ENCODE results near the gene SYNPO.

Gene SYNPO, protein sequence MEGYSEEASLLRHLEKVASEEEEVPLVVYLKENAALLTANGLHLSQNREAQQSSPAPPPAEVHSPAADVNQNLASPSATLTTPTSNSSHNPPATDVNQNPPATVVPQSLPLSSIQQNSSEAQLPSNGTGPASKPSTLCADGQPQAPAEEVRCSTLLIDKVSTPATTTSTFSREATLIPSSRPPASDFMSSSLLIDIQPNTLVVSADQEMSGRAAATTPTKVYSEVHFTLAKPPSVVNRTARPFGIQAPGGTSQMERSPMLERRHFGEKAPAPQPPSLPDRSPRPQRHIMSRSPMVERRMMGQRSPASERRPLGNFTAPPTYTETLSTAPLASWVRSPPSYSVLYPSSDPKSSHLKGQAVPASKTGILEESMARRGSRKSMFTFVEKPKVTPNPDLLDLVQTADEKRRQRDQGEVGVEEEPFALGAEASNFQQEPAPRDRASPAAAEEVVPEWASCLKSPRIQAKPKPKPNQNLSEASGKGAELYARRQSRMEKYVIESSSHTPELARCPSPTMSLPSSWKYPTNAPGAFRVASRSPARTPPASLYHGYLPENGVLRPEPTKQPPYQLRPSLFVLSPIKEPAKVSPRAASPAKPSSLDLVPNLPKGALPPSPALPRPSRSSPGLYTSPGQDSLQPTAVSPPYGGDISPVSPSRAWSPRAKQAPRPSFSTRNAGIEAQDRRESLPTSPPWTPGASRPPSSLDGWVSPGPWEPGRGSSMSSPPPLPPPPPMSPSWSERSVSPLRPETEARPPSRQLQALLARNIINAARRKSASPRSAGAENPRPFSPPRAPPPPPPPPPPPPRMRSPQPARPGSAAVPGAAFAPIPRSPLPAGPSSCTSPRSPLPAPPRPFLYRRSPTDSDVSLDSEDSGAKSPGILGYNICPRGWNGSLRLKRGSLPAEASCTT

DNA sequence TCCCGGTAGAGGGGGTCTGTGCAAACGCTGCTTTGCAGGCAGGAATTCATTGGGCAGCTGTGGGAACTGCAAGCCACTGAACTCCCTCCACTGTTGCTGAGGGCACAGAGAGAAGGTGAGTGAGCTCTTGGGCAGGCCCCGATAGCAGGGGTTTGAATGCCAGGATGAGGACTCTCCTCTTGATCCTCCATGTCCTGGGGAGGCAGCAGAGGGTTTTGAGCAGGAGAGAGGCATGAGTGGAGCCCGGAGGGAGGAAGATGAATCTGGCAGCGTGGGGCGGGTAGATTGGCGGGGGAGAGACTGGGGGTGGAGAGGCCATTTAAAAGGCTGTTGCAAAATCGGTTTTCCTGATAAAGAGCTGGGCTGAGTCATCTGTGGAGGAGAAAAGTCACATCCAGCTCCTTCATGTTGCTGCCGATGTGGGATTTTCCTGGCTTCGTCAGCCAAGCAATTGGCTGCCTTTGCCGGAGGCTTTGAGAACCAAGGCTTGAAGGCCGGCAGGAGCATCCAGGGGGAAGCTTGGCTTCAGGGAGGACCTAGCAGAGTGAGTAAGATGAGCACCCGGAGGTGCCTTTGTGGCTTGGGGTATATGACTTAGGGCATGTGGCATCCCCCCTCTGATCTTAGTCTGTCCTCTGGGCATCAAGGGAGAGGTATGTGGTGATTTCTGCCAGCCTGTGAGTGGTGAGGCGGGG is at the start of gene SYNPO:
Gene SYNPO (plus strand): TSS at position 350 of the 695 bp plus-strand sequence. CDS start 7,616 bp downstream, outside the sequence.
- DNase-seq: no peak

DNA sequence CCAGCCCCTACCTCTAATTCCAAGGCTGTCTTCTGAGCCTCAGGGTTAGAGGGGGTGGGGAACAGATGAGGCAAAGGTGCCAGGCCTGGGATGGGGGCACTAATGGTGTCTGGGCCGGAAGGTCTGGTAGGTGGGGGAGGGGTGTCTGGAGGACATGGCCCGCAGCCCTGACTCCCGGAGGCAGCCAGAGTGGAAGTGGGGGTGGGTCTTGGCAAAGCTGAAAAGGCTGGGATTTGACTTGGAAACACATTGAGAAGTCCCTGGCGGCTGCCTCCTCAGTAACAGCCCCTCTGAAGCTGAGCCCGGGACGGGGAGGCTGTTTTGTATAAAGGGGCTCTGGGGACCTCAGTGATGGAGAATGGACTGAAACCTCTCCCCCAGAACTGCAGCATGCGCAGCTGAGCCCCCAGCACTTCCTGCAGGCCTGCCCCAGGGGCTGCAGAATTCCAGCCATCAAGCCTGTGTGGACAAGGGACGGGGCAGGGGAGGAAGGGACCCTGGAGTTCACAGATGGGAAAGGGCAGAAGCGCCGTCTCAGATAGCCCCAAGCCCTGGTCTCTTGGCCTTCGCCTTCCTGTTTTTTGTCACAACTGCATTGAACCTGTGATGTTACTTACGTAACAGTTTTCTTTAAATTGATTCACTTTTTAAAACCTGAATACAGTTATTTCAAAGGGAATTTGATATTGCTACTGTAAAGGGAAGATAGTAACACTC is 49.3 kb upstream of the SYNPO start:
- no peak for DNase-seq

DNA sequence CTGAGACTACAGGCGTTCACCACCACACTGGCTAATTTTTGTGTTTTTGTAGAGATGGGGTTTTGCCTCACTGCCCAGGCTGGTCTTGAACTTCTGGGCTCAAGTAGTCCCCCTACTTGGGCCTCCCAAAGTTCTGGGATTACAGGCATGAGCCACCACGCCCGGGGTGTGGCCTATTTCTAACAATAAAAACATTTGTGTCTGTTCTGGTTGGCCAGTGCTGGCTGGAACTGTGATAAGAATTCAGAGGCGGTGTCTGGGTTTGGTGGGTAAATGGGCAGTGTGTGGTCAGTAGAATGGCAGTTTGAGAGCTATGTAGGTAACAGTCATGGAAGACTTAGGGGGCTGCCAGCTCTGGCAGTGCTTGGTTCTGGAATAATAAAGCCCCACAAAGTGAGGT is 46.9 kb upstream of the SYNPO start:
- no peak for DNase-seq

DNA sequence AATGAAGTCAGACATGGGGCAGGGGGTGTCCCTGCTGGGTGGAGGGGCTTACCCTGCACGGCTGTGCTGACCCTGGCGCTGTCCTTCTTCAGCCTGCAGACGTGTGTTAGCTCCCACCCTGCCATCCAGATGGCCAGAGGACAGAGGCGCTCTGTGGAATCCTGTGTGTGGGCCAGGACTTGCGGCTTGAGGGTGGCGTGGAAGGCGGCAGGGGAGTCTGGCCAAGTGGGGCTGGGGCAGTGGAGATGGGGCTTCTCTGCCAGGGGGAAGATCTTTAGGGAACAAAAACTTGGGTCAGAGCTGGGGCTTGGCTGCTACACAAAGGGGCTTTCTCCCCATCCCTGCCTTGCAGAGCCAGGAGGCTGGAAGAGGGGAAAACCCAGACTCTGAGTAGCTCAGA is 46.5 kb upstream of the SYNPO start:
- DNase-seq: no peak

DNA sequence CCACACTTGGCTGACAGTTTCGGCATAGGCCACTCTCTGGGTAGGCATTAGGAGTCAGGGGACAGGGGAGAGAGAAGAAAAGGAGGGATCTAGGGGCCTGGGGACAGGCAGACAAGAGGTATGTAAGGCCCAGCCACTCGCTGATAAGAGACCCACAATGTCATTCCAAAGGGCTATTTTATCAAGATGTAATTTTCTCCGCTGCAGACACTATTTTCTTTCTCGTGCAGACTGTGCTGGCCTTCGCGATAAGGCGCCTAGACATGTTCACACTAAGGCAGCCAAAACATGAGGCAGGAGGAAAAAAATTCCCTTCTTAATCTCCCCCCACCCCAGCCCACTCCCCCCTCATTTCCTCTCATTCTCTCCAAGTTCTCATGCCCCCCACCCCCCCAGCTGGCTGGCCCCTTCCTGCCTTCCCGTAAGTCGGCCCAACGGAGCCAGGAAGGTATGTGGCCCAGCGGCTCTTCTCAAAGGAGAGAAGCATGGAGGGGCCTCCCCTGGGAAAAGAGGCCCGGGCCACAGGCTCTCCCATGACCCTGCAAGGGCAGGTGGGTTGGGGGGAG is 44.9 kb upstream of the SYNPO start:
- DNase-seq: no peak

DNA sequence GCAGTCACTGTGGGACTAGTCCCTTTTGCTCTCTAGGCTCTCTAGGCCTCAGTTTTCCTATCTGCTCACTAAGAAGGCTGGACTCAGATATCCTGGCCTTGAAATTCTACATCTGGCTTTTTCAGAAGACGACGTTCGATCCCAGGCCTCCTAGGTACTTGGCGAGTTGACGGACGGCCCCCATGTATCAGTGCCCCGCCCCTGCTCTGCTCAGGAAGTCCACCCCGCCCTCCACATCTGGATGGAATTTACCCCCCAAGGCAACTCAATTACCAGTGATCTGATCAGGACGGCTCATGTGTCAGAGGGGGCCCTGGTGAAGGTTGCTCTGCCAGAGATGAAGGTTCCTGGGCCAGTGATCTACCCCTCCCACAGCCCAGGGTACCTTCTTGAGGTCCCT is 44.1 kb upstream of the SYNPO start:
- no peak for DNase-seq

DNA sequence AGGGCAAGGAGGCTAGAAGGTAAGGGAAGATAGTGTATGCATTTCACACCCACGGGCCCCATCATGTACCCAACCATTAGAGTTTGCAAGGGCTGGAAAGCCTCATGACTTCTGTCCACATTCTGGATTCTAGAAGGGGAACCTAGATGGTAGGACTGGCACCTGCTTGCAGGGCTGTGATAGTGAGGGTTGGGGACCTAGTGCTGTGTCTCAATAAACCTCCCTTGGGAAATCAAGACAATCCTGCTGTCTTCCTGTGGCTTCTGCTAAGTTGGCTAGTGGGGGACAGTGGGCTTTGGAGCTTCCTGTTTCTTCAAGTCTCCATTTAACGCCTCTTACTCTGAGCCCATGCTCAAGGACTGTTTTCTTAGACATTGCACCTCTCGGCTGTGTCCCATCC is 43.6 kb upstream of the SYNPO start:
- DNase-seq: no peak

DNA sequence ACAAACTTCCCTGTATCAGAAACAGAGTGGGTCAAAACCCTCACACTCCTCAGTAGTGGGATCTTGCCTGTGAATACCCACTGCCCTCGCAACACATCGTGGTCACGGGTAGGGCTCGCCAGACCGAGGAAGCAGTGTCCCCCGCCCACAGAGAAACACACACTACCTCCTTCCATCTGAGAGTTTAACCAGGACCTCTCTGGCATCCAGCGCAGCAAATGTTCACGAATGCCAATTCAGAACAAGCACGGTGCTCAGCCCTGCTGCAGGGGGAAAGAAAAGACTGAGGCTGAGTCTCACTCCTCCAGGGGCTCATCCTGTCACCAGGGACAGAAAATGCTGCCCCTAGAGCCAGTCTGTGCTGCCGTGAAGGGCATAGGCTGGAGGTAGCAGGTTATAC is 42.5 kb upstream of the SYNPO start:
- DNase-seq: no peak

DNA sequence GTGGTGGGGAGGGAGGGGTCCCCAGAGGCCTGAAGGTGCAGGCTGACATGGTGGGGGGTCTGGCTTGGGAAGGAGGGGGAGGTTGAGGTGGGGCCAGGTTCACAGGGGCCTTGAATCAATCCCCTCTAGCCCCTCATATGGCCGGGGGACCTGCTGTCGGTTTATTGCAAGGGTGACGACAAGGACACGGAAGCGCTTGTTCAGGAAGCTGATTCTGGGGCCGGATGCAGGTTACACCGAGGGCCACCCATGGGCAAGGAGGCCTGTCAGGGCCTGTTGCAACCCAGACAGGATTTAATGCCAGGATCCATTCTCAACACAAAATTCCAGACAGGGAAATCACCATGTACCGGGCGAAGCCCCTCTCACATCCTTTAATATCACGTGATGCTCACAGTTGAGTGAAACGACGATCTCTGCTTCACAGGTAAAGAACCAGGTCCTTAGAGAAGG is 41.6 kb upstream of the SYNPO start:
- no peak for DNase-seq

DNA sequence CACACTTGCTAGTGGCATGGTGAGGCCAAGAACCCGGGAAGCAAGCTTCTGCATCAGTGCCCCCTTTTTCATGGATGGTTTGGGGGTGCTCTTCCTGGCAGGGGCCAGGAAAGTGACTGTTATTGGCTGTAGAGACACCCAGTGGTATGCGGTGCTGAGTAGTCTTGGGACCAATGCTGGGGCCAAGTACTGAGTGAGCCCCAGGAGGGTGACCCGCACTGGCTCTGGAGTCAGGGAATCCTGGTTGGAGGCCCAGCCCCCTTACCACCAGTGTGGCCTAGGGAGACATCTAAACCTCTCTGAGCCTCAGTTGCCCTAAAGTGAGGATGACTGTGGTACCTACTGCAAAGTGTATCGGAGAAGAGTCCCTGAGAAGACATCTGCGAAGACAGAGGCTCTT is 41.2 kb upstream of the SYNPO start:
- DNase-seq: no peak

DNA sequence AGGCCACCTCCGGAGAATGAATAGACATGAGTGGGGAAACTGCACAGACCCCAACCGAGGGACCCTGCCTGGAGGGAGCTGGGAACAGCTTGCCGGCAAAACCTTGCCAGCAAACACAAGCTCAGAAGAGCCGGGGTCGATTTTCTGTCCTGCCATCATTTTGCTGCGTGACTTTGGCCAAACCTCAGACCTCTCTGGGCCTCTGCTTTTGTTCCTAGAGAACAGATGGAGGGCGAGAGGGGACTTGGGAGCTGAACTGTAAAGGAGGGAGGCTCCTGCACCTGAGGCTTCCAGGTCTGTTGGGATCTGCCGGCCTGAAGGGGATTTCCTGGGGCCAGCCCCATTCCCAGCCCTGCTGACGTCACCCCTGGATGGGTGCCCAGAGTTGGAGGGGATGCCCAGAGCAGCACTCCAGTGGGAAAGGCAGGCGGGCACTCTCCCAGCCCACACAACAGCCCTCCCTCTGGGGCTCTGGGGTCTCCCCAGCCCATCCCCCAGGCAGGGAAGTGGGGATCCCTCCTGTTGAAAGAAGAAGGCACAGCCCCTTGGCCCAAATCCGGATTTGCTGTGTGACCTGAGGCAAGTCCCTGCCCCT is 40.4 kb upstream of the SYNPO start:
- DNase-seq: no peak

DNA sequence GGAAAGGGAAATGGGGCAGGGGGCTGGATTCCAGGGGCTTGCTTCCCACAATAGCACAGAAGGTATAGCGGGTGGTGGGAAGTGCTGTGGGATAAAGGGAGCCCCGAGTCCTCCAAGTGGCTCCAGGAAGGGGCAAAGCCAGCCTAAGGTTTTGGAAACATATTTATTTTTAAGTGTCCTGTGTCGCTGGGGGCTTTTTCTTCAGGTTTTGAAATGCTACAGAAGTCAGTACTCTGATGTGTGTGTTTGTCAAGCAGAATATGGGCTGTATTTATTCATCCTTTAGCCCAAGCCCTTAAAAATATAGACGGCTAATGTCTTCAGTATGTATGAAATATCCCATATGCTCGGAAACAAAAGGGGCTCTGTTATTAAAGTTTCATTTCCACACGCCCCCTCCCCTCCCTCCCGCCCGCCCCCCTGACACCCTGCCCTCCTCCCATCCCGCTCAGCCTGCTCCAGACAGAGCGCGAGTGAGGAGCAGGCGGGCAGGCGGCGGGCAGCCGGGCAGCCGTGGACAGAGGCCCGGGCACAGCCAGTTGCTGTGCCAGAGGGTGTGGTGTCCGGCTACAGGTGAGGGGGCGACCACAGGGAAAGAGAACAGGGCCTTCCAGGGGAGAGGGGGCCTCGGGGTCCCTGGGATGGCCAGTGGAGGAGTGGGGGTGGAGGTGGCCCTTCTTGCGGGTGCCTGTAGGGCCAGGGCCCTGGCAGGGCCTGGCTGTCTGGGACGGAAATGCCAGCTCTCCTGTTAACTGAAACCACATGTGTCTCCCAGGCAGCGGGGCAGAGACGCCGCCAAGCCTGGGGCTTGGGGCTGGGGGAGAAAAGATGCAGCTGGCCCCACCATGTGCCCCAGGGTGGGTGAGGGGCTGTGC is 39.6 kb upstream of the SYNPO start:
- no peak for DNase-seq

DNA sequence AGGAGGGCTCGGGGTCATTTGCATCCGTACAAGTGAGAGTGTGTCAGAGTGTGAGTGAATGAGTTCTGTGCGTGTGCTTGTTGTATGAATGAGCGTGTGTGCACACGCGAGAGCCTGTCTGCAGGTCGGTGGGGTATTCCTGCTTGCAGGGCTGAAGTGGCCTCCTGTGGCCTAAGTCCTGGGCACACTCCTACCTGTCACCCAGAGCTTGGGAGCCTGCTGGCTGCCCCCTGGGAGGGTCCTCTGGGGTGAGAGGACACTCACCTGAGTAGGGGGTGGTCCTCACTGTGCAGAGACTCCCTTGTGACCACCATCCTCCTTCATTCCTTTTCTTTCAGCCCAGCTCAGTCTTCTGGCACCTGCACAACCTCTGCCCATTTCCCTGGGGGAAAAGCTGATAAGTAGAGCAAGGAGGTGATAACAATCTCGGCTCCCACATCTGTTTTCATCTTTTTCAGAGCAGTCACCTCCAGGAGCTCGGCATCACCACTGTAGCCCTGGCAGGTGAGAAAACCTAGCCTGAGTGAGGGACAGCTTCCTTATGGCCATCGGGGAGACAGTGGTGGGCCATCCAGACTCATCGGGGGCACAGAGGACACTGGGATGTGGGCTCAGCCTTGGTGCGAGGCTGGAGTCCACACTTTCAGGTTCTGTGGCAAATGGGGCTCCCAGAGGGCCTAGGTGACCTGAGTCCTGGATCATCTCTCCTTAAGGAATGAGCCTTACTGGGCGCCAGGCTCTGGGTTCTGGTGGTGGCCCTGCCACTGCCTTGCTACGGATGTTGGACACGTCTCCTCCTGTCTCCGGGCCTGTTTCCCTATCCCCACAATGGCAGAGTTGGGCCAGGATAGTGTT is 38.7 kb upstream of the SYNPO start:
- DNase-seq: no peak

DNA sequence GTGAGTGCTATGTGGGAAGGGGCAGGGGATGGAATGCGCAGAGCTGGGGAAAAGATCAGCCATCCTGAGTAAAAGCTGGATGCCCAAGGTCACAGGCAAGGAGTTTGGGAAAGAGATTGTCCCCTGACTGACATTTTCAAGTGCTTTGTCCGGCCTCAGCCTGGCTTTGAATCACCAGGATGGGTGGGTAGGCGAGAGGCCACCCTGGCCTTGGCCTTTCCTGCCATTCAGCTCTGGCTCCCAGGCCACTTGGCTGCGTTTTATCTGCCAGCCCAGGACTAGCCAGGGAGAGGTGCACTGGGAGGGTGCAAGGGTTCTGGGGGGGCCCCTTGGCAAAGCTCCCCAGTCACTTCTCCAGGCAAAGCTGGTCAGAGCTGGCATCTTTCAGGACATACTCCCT is 37.4 kb upstream of the SYNPO start:
- no peak for DNase-seq

DNA sequence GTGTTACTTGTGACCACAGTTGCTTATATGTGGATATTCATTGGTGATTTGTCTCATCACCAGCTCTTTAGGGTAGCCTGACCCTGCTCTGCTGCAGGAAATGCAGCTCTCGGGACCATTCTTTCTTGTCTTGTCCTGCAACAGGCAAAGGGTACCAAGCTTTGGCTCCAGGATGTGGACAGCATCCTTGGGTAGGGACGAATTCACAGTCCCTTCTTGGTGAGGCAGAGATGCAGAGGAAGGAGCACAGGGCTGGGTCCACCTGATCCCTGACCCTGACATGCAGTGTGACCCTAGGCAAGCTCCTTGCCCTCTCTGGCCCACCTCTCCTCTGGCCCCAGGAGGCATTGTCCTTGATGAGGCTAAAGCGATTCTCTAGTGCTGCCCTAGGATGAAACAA is 37.0 kb upstream of the SYNPO start:
- no peak for DNase-seq

DNA sequence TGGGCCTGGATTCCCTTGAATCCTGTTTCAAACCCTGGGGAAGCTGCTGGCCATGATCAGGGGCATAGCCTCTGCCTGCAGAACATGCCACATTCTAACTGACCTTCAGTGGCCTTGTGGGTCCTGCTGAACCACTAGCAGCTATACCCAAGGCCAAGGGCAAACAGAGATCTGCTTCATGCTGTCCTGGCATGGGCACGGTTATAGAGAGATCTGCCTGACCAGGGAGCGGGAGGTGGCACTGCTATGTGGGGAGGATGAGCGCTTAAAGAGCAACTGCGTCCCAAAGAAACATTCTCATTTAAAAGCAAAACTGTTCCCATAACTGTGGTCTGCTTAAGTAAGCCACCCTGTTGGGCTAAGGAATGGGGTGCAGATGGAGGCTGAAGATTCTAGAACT is 36.5 kb upstream of the SYNPO start:
- DNase-seq: no peak

DNA sequence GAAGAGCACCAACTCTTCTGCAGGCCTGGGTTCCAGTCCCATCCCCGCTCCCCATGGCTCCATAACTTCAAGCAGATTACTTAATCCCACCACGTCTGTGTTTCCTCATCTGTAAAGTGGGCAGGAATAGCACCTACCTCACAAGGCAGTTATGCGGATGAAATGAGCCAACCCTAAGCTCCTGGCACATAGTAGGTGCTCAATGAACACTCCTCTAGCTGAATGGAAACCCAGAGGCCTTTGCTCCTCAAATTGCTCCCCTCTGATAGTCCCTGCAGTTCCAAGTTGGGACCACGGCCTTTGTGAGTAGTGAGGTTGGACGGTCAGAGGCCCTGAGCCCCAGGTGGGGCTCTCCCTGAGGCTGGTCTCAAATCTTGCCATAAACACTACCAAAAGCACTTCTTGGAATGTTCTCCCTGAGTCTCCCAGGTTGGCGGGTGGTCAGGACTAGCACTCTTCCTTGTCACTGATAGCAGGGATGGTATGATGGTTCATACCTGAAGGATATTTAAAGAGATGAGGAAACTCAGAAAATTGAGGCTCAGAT is 35.5 kb upstream of the SYNPO start:
- no peak for DNase-seq

DNA sequence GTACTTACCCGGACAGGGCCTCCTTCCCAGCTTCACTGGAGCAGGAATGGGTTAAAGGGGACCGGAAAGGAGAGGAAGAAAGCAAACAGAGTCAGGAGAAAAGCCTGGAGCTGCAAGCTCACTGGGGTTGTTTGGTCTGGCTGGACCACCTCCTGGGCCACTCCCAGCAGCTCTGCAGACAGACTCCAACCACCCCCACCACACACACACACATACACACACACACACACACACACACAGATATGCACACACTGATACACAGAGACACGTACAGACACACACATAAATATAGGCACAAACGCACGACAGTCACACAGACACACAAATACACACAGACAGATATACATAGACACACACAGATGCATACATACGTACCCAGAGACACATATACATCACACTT is 34.9 kb upstream of the SYNPO start:
- DNase-seq: no peak

DNA sequence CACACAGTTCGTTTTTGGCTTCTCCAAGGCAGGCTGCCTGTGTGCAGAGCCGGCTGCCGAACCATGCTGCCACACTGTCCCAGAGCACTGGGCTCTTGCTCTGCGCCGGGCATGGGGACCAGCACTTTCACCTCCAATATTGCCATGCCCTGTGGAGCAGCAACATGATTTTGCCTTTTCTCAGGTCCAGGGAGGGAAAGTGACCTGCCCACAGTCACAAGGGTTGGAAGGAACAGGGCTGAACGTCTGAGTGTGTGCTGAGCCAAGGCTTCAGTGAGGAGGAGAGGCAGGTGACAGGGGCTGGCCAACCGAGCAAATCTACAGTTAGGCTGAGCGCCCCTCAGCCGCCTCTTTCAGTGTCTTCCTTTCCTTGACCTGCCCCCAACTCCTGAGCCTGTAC is 34.0 kb upstream of the SYNPO start:
- DNase-seq: no peak

DNA sequence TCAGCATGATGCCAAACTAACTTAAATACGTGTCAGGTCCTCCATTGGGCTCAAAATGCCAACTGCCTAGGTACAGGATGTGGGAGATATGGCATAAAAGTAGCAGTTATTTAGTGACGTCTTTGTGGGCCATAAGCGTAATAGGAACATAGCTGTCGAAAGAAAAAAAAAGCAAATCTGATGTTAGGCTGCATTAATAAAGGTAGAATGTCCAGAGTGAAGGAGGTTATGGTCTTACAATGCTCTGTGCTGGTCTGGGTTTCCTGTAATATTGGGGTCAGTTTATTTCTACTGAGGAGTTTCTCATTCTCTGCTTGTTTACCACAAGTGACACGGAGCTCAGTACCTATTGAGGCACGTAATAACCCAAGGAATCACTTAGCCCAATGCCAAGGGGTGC is 33.4 kb upstream of the SYNPO start:
- DNase-seq: no peak
